ENCODE results near the gene CDK18.
"Not testable (repeated sequence)": the region's sequence is repeated elsewhere in the genome, so short reads cannot be mapped to it uniquely, and the experiment has no call there.

The CDK18 gene

DNA sequence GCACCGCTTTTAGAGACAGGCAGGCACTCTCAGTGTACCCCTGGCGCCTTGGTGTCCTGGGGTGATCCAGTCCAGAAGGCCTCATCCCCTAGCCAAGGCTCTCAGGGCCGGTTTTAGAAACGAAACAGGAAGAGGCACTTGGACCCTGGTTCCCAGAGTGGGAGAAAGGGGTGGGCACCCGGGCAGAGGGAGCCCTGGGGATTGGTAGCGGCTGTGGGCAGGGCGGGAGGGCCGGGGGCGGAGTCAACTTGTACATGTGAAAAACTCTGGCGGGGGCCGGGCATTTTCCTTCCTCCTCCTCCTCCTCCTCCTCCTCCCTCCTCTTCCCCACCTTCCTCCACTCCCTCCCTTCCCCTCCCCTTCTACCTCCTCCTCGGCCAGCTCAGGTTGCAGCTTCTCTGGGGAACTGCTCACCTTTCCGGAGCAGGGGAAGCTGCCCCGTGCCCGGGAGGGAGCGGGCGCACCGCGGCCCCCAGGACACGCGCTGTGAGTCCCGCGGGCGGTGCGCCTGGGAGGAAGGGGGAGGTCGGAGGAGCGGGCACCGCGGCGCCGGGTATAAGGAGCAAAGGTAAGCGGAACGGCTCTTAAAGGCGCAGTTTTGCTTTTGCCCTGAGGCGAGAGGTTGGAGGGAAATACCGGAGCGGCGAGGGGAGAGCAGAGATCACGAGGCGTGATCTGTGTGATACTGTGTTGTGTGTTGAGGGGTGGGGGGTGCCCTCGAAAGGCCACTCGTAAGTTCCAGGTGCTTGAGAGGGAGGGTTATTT, at the start of gene CDK18:
TSS of gene CDK18 (plus strand) at position 359 of the 765 bp plus-strand sequence. CDS start 18,499 bp downstream, outside the sequence.
- peak; percentile 43 to 79 for DNase-seq

GRCh38 chr1:205454903-205455335, 49.5 kb upstream of the CDK18 start:
- no peak for DNase-seq

DNA sequence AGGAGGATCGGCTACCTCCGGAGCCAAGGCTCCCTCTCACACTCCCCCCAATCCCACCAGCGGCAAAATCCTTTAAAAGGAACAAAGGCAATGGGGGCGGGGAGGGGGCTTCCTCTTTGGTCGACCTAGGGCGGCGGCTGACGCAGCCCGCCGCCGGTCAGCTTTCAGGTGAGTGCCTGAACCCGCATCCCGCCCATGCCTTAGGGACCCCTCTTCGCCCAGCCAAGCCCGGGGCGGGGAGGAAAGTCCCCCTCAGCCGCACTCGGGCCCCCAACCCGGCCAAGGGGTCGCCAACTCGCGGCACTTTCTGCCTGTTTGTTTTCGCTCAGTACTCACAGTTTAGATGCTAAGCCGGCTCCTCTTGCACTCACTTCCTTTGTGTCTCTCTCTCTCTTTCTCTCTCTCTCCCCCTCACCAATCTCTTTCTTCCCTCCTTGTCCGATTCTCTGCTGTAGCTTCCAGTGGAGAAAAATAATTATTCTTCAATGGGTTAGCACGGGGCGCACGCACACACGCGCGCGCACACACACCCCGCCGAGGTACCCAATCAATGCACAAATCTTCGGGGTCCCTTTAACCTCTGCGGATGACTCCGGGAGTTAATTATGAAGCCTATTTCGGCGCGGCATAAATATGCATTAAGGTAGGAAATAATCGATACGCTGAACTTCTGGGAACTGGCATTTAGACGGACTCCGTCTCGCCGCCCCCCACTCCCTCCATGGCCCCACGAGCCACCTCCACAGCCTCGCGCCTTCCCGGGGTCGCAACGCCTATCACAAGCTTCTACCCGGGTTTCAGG, 48.7 kb upstream of the CDK18 start, which contains the start of gene BLACAT1:
TSS of gene BLACAT1 (minus strand) at position 465 of the 802 bp plus-strand sequence.
- no peak for DNase-seq

DNA sequence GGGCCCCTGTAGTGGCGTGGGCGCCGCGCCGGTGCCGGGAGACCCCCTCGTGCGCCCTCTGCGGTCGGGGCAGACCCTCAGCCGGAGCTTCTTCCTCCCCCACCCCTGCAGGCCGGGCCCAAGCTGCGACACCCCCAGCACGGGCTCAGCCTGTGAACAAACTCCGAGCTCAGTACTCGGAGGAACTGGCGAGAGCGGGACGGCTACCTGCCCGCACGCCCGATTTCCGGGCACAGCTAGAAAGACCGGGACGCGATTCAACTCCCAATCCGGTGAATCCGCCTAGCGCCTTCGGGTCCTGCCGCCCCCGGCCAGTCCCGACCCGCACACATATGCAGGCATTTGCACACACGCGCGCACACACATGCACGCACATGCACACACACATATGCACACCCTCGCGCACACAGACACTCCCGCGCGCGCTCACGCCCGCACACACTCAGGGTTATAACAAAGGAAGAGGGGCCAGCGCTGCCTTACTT, 48.0 kb upstream of the CDK18 start:
- no peak for DNase-seq

- DNase-seq, result peak; percentile 32 to 71
Measured at GRCh38 chr1:205456868-205457745, 47.4 kb upstream of the CDK18 start.

- no peak for DNase-seq
Measured at GRCh38 chr1:205458777-205459566, 45.5 kb upstream of the CDK18 start.

- no peak for DNase-seq
Measured at GRCh38 chr1:205465392-205465791, 39.1 kb upstream of the CDK18 start.

DNA sequence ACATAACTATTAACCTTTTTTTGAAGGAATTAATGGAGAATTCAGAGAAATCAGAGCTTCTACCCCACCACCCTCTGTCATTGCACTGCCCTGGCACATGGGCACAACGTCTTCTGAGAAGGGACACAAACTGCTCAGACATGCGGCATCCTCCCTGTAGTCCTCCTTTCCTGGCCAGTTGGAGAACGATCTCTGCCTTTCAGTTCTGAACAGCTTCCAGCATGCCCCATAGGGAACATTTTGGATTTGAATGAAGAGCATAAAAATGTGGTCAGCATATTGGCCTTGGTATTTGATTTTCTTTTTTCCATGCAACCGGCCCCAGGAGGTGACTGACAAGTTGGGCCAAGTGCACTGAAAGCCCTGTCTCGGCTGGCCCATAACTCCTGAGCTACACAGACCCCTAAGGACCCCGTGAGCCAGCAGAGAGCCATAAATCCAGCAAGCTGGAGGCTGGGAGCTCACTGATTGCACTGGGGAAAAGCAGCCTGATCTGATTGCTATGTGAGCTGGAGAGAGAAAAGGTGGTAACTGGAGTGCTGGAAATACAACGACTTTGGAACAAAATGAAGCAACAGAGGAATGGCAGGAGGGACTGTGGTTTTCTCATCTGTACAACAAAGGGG, 37.8 kb upstream of the CDK18 start:
- no peak for DNase-seq

DNA sequence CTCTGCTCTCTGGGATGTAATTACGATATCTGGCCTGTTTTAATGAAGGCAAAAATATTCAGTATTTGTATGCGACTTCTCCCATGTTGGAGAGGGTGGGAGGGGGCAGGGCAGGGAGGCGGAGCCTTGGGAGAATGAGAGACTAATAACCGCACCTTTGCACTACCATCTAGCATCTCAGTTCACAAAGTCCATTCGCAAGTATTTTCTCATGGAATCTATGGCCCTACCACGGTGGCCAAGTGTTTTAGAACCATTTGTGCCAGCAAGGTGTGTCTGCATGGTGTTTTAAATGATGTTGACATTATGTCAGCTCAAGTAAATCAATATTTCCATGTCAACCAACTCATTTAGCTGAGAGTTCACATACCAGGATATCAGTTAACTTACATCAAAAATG, 34.3 kb upstream of the CDK18 start:
- DNase-seq, result no peak

DNA sequence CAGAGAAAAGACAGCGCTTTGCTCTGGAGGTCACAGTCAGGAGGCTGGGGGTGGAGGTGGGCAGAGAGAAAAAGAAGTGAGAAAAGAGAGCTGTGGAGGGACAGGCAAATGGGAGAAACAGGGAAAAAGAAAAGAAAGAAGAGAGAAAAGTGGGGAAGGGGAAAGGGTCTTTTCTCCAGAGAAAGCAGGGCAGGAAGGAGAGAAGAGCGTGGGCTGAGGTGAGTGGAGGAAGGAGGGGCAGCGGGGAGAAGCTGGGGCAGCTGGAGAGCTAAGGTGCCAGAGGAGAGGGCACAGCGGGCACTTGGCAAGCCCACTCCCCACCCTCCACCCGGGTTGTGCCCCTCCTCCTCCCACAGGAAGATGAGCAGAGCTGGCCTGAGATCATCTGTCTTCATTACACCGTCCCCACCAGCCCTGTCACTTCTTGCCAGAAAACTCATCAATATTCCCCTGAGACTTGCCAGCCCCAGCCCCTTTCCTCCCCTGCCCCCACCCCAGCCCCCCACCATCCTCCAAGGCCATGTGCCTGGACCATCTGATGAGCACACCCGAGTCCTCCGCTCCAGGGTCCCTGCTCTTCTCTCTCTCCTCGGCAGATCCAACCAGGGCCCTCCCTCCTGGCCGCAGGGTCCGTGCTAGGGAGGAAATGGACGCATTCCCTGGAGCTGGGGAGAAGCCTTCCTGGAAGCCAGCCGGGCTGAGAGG, 31.6 kb upstream of the CDK18 start:
- peak in 1 of 2 experiments; percentile 15 for DNase-seq

- no peak for DNase-seq
Measured at GRCh38 chr1:205473475-205473874, 31.0 kb upstream of the CDK18 start.

- DNase-seq, result no peak
Measured at GRCh38 chr1:205473966-205474365, 30.5 kb upstream of the CDK18 start.

DNA sequence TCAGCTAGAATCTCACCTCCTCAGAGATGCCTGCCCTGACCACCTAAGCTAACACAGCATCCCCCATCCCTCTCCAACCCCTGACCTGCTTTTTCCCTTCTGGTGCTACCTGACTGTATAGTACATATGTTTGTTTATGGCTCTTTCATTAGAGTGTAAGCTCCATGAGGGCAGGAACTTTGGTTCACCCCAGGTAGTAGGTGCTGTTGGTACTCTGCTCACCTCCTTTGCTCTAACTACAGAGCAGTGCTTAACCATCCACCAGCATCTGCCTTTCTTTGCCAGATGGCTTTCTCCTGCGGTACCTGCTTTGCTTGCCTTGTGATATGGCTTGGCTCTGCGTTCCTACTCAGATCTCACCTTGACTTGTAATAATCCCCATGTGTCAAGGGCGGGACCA, 29.9 kb upstream of the CDK18 start:
- no peak for DNase-seq

GRCh38 chr1:205475855-205476254, 28.6 kb upstream of the CDK18 start:
- DNase-seq, result no peak

DNA sequence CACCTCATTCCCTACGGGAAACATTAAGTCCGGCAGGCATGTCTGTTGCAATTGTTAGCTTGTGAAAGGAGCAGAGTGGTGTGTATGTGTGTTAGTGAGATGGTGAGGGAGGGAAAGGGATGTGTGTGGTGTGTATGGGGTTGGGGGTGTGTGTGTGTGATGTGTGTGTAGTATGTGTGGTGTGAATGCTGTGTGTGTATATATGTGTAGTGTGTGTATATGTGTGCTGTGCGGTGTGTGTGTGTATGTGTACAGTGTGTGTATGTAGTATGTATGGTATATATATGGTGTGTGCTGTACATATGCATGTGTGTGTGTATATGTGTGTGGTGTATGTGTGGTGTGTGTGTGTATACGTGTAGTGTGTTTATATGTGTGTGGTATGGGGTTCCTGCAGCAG, 27.8 kb upstream of the CDK18 start:
- DNase-seq, result no peak

DNA sequence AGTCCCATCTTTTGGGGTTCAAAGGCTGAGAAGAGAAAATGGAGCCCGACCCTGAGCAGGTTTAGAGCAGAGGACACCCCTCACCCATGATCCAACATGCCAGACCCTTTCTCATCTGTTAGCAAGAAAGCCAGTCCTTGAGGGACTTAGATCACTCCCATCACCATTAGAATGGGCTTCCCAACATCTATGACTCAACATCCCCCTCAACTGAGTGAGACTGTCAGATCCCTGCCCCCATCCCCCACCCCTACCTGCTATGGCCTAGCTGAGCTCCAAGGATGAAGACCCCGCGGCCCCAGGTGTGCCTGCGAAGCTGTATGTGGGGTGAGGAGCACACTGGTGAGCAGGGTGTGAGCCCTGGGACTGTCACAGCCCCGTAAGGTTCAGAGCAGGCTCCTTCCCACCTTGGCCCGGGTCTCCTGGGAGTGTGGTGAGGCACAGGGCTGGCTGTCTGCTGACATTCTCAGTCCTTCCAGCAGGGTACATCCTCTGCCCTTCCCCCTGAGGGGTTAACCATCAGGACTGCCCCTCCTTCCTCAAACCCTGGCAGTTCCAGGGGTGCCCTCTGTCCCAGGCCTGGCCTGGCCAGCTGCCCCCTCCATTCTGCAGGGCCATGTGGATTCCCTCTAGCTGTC, 27.2 kb upstream of the CDK18 start:
- DNase-seq, result no peak

DNA sequence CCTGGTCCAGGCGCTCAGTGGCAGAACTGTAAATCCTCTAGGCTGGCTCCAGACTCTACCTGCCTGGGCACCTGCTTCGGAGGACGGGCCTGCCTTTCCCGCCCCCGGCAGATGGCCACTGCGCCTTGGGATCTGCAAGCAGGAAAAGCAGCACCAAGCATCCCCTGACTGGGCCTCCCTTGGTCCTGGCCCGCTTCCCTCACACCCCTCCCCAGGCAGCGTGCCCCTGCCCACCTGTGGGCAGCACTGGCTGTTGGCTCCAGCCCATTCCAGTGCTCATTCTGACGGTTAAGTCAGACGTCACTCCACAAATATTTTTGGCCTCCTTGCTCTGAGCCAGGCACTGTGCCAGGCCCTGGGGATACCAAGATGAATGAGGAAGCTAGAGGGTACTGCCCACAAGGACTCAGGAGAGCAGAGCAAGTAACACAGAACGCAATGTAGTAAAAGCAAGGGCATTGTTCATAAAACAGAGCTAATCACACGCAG, 26.7 kb upstream of the CDK18 start:
- DNase-seq, result peak; percentile 24 to 68

DNA sequence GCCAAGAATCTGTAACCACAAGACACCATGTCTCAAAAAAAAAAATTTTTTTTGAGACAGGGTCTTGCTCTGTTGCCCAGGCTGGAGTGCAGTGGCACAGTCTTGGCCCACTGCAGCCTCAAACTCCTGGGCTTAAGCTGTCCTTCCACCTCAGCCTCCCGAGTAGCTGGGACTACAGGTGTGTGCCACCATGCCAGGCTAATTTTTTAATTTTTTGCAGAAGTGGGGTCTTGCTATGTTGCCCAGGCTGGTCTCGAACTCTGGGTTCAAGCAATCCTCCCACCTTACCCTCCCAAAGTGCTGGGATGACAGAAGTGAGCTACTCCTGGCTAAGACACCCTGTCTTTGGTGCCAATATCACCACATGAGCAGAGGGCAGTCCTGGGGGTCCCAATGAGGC, 25.5 kb upstream of the CDK18 start:
- not testable (repeated sequence) for DNase-seq

- DNase-seq, result no peak
Measured at GRCh38 chr1:205480349-205480985, 24.0 kb upstream of the CDK18 start.

- DNase-seq, result no peak
Measured at GRCh38 chr1:205481218-205481617, 23.3 kb upstream of the CDK18 start.
